MM.1S (cell line): ENCODE measurements around the gene CEACAM18.

Source experiments
- DNase-seq: peaks from one replicate; pipeline ENCODE4 v3.0.0-alpha.2; 2015
- H2AFZ ChIP-seq: fragments of 300-600 bp; sonication (generic); 2 replicates; pipeline ENCODE4 v1.6.0; 2016; ENCODE audit warnings: antibody characterized with exemption, low read length
- H3F3A ChIP-seq: fragments of 300-600 bp; sonication (generic); 2 replicates; pipeline ENCODE4 v1.6.1; 2016; ENCODE audit warnings: mild to moderate bottlenecking, antibody characterized with exemption, low read length, moderate library complexity, mixed read lengths; ENCODE audit not compliant: insufficient read depth
- H3K27ac ChIP-seq: fragments of 300-600 bp; sonication (generic); 2 replicates; pipeline ENCODE4 v1.5.1; 2016; ENCODE audit warnings: mild to moderate bottlenecking, low read length
- H3K27me3 ChIP-seq: fragments of 300-600 bp; sonication (generic); replicated peaks from 2 replicates; pipeline ENCODE4 v1.6.0; 2016; ENCODE audit warnings: low read length; ENCODE audit not compliant: insufficient read depth
- H3K36me3 ChIP-seq: fragments of 300-600 bp; sonication (generic); replicated peaks from 2 replicates; pipeline ENCODE4 v1.6.1; 2016; ENCODE audit warnings: mild to moderate bottlenecking, low read length, mixed read lengths; ENCODE audit not compliant: insufficient read depth
- H3K4me1 ChIP-seq: fragments of 300-600 bp; sonication (generic); 2 replicates; pipeline ENCODE4 v1.6.1; 2016; ENCODE audit warnings: low read length, mixed read lengths
- H3K4me2 ChIP-seq: fragments of 300-600 bp; sonication (generic); 2 replicates; pipeline ENCODE4 v1.6.0; 2016; ENCODE audit warnings: low read depth, low read length
- H3K4me3 ChIP-seq: fragments of 300-600 bp; sonication (generic); 2 replicates; pipeline ENCODE4 v1.5.1; 2016; ENCODE audit warnings: low read length, mixed read lengths
- H3K79me2 ChIP-seq: fragments of 300-600 bp; sonication (generic); 2 replicates; pipeline ENCODE4 v1.6.1; 2016; ENCODE audit warnings: mixed run types, low read length, mixed read lengths
- H3K9ac ChIP-seq: fragments of 300-600 bp; sonication (generic); 2 replicates; pipeline ENCODE4 v1.6.1; 2016; ENCODE audit warnings: low read length, mixed read lengths
- H3K9me2 ChIP-seq: fragments of 300-600 bp; sonication (generic); replicated peaks from 2 replicates; pipeline ENCODE4 v1.6.1; 2016; ENCODE audit warnings: mild to moderate bottlenecking, low read length, mixed read lengths; ENCODE audit not compliant: insufficient read depth
- H3K9me3 ChIP-seq: fragments of 300-600 bp; sonication (generic); replicated peaks from 2 replicates; pipeline ENCODE4 v1.6.1; 2016; ENCODE audit warnings: mild to moderate bottlenecking, low read length, mixed read lengths; ENCODE audit not compliant: insufficient read depth
- H4K20me1 ChIP-seq: fragments of 300-600 bp; sonication (generic); 2 replicates; pipeline ENCODE4 v1.6.1; 2016; ENCODE audit warnings: mild to moderate bottlenecking, low read length, moderate library complexity, mixed read lengths; ENCODE audit not compliant: insufficient read depth
- EZH2 ChIP-seq: fragments of 300-600 bp; sonication (generic); optimal IDR thresholded peaks from 2 replicates; pipeline ENCODE3; 2017; ENCODE audit warnings: low read depth, mild to moderate bottlenecking, antibody characterized with exemption, low read length, mixed read lengths
- EZH2phosphoT487 ChIP-seq: fragments of 300-600 bp; sonication (generic); IDR thresholded peaks from 2 replicates; pipeline ENCODE4 v1.6.1; 2018; ENCODE audit warnings: antibody characterized with exemption, low read length
- TF ChIP-seq, protein P1 (sequence below): fragments of 300-600 bp; sonication (generic); IDR thresholded peaks from 2 replicates; pipeline ENCODE4 v1.5.1; 2016; ENCODE audit warnings: antibody characterized with exemption, low read length, mixed read lengths

The CEACAM18 gene

DNA sequence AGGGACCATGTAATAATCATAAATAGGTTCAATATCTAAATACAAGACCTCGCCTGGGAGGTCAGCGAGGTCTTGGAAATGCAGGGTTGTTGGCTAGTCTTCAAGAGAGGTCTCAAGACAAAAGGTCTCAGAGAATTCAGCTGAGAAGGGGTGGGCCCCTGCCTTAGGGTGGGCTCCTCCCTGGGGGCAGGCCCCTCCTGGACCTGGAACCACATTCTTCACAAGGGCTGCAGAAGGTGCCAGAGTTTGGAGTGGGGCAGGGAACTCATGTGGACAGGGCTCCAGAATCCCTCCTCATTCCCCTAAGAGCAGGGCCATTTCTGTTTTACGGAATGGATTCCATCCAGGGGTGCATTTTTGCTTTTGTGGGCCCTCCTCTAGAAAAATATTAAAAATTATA, 10.2 kb downstream of the CEACAM18 start:
- Histone ChIP-seq H3K9me3 (no peaks in the 10 kb centered on the region), H3K79me2 (no peaks in the 10 kb centered on the region), H3K4me3 (no peak overlapping the region), H3K27me3 (no peaks in the 10 kb centered on the region), H3K9me2 (no peaks in the 10 kb centered on the region), H3K4me1 (no peaks in the 10 kb centered on the region), H2AFZ (no peak overlapping the region), H3K9ac (no peak overlapping the region), H3F3A (no peaks in the 10 kb centered on the region), H3K36me3 (no peaks in the 10 kb centered on the region), H4K20me1 (no peaks in the 10 kb centered on the region), H3K27ac (no peak overlapping the region), H3K4me2 (no peak overlapping the region)
- TF ChIP-seq EZH2phosphoT487 (no peak), EZH2 (no peak)
- TF ChIP-seq, protein P1, sequence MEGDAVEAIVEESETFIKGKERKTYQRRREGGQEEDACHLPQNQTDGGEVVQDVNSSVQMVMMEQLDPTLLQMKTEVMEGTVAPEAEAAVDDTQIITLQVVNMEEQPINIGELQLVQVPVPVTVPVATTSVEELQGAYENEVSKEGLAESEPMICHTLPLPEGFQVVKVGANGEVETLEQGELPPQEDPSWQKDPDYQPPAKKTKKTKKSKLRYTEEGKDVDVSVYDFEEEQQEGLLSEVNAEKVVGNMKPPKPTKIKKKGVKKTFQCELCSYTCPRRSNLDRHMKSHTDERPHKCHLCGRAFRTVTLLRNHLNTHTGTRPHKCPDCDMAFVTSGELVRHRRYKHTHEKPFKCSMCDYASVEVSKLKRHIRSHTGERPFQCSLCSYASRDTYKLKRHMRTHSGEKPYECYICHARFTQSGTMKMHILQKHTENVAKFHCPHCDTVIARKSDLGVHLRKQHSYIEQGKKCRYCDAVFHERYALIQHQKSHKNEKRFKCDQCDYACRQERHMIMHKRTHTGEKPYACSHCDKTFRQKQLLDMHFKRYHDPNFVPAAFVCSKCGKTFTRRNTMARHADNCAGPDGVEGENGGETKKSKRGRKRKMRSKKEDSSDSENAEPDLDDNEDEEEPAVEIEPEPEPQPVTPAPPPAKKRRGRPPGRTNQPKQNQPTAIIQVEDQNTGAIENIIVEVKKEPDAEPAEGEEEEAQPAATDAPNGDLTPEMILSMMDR, result no peak
- DNase-seq, result no peak

DNA sequence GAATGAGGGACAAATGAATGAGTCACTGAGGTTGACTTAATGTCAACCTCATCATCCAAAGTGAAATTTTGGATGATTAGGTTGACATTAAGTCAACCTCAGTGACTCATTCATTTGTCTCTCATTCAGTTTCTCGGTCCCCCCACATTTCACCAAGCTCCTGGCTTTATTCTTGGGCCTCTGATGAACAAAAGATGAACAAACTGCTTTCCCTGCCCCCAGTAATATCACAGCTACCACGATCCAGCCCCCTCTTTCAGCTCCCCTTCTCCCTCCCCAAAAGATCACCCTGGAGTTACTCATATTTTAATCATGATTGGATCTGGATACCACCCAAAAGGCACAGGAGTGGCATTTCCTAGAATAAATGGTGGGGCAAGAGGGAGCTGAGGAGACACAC, 10.8 kb downstream of the CEACAM18 start:
- no peak for TF ChIP-seq EZH2
- TF ChIP-seq, protein P1, result no peak

DNA sequence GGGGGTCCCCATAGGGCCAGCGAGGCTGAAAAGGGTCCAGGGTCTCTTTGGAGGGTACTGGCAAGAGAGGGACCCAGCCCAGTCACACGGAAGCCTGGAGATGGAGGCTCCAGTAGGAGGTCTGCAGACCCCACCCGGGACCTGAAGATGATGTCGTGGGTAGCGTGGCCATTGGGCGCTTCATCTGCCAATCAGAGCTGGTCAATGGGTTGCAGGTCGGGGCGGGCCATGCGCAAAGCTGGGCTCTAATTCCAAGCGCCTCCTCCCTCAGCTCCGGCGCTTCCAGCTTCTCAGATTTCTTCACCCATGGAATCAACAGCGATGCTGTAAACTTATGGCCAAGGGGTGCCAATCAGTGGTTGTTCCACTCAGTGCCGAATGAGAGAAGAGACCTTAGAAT, 12.3 kb downstream of the CEACAM18 start:
- H3K9me2 ChIP-seq, result no peaks in the 10 kb centered on the region
- no peaks in the 10 kb centered on the region for H3K36me3 ChIP-seq
- TF ChIP-seq, protein P1, result no peak
- TF ChIP-seq EZH2phosphoT487 (no peak), EZH2 (no peak)
- no peaks in the 10 kb centered on the region for H3K27me3 ChIP-seq
- H3K4me1 ChIP-seq, result no peaks in the 10 kb centered on the region
- no peak overlapping the region for H3K4me2 ChIP-seq
- H2AFZ ChIP-seq, result no peak overlapping the region
- H3K9me3 ChIP-seq, result no peaks in the 10 kb centered on the region
- H3K27ac ChIP-seq, result no peak overlapping the region
- no peak overlapping the region for H3K9ac ChIP-seq
- no peaks in the 10 kb centered on the region for H3F3A ChIP-seq
- no peak overlapping the region for H3K4me3 ChIP-seq
- no peaks in the 10 kb centered on the region for H4K20me1 ChIP-seq
- no peak for DNase-seq
- H3K79me2 ChIP-seq, result no peaks in the 10 kb centered on the region

More for the DNA sequence above, 10.8 kb downstream of the CEACAM18 start:
- Histone ChIP-seq H3K9ac (no peak overlapping the region), H3K9me2 (no peaks in the 10 kb centered on the region), H3K27me3 (no peaks in the 10 kb centered on the region), H3K79me2 (no peaks in the 10 kb centered on the region), H3K4me1 (no peaks in the 10 kb centered on the region), H3K4me3 (no peak overlapping the region), H3K36me3 (no peaks in the 10 kb centered on the region), H3F3A (no peaks in the 10 kb centered on the region), H2AFZ (no peak overlapping the region), H3K9me3 (no peaks in the 10 kb centered on the region), H3K4me2 (no peak overlapping the region), H3K27ac (no peak overlapping the region), H4K20me1 (no peaks in the 10 kb centered on the region)
- DNase-seq, result no peak
